Skeletal muscle cell (primary cell): ENCODE data around the gene RBMXL2.
A peak's percentile ranks its signal among the peaks of the same experiment; 100 is the strongest.

ENCODE experiments used
- DNase-seq: peaks from one replicate; pipeline ENCODE4 v3.0.0-alpha.2; 2010; ENCODE audit warnings: low read depth
- H3K4me3 ChIP-seq: 2 replicates; pipeline ENCODE4 v1.5.1; 2011; ENCODE audit warnings: low read depth, mild to moderate bottlenecking, control low read depth, low read length, moderate library complexity

RBMXL2 gene

DNA sequence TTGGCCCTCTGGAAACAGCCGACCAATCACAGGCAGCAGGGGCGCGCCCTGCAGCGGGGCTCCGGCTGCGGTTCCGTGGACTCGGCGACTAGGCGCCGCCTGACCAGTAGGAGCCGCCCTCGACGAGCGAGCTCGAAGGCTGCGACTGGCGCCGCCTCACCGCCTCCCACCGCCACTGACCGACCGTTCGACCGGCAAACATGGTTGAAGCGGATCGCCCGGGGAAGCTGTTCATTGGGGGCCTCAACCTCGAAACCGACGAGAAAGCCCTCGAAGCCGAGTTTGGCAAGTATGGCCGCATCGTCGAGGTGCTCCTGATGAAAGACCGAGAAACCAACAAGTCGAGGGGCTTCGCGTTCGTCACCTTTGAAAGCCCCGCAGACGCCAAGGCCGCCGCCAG is at the start of gene RBMXL2:
Gene RBMXL2 (plus strand): TSS at position 78 of the 400 bp plus-strand sequence. CDS start 123 bp downstream, at position 201.
- H3K4me3 ChIP-seq: no peak within 1 kb of the TSS
- DNase-seq: no peak

DNA sequence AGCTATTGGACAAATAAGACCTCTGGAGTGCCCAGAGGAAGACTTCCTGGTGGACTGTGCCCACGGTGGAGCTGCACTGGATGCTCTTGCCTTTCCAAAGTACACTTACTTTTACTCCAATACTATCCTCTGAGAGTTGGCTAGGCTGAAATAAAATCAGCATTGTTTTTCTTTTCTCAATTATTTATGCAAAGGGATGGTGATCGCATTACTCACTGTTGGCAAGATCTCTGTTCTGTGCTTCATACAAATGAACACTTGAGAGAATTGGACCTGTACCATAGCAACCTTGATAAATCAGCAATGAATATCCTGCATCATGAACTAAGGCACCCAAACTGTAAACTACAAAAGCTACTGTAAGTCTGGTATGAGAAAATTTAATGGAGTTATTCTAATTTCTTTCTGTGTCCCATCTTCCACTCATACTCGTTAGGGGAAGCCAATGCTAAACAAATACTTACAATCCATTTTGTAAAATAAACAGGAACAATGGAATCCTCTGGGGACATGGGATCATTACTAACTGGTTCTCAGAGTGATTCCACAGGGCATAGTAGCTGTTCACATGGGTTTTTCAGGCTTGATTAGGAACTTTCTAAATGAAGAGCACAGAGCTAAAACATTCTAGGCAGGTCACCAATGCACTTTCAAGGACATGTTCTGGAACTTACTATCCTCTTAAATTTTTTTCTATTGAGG is 42.2 kb upstream of the RBMXL2 start:
- peak; percentile 42 for DNase-seq
- no peak overlapping the region for H3K4me3 ChIP-seq

DNA sequence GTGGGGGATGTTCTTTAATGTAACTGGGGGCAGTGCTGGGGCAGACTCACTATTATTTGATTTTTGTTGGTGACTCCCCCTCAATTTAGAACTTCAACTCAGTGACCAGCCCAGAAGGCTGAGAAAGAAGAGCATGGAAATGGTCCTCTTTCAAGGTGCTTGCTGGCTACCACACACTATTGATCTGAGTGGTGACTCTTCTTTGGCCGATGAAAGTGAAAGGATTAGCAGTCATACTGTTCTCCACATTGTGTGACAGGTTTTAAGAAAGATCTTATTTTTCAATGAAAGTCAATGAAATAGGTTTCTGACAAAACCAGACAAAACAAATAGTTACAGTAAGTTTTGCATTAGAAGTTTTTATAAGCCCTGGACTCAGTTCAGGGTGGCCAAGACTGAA is 38.6 kb upstream of the RBMXL2 start:
- H3K4me3 ChIP-seq: no peak overlapping the region
- no peak for DNase-seq

DNA sequence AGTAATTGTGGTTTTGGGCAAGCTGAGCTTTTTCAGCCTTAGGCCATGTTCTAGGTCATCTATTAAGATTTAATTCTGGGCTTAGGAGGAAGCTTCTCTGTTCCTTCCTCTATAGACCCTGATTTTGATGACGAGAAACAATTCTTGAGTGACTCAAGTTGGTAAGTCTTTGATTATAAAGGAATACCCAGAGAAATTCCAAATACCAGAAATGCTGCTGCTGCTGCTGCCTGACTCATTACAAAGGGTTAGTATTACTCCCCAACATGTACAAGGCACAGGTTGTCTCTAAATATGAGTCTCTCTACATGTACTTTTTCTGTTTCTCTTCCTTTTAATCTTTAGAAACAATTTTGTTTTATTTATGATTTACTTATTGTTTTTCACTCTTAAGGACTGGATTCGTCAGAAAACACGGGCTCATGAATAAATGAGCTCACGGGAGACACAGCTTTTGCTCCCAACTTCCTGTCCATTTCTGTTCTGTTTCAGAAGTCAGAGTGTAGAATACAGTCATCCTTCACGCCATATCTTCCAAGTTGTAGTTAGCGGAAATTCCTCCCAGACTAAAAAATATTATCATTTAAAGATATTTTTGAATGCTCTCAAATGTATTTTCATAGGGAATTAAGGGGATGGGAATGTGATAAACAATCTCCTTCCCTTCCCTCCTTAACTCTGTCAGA is 31.8 kb upstream of the RBMXL2 start:
- no peak overlapping the region for H3K4me3 ChIP-seq
- DNase-seq: no peak

DNA sequence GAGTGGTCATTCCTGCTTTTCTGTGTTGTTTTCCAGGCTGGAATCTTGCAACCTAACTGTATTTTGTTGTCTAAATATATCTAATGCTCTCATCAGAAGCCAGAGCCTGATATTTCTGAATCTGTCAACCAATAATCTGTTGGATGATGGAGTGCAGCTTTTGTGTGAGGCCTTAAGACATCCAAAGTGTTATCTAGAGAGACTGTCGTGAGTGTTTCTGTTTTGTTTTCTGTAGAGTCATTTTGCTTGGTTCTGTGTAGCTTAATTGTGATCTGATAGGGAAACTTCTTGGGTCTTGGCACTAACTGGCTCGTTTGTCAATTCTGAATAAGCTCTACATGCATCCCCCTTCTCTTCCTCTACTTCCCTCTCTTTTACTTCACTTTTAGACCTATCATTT is 31.2 kb upstream of the RBMXL2 start:
- no peak for DNase-seq
- H3K4me3 ChIP-seq: no peak overlapping the region

DNA sequence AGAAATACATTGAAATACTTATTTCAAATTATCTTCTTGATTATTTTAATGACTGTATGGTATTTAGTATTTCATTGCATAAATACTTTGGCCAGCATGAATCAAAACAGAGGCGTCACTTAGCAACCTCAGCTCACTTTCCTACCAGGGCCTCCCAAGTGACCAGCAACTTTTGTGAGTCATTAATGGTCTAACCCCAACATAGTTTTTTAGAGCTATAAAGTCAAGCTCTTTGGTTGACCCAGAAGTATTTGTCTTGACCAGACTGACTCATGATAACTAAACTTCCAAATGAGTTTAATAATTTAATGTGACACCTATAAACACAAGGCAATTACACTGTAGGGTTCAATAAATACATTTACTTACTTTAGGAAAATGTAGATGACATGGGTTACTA is 27.9 kb upstream of the RBMXL2 start:
- DNase-seq: peak; percentile 25

DNA sequence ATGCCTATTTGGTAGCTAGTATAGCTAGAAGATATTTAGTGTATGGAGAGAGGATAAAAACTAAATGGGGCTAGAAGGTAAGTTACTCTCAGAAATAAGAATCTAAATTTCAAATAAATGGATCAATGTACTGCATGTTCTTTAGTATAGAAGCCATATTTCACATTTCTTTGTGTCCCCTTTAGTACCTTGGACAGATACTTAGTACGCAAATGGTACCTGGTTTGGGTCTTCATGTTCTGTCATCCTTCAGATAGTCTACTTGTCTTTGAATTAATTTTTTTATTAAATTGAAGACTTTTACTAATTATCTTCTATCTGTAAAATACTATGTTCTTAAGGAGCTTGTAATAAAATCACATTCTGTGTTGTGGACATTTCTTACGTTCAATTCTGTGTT is 26.3 kb upstream of the RBMXL2 start:
- no peak for DNase-seq
- H3K4me3 ChIP-seq: no peak overlapping the region

More for the DNA sequence above, 27.9 kb upstream of the RBMXL2 start:
- H3K4me3 ChIP-seq: no peak overlapping the region

DNA sequence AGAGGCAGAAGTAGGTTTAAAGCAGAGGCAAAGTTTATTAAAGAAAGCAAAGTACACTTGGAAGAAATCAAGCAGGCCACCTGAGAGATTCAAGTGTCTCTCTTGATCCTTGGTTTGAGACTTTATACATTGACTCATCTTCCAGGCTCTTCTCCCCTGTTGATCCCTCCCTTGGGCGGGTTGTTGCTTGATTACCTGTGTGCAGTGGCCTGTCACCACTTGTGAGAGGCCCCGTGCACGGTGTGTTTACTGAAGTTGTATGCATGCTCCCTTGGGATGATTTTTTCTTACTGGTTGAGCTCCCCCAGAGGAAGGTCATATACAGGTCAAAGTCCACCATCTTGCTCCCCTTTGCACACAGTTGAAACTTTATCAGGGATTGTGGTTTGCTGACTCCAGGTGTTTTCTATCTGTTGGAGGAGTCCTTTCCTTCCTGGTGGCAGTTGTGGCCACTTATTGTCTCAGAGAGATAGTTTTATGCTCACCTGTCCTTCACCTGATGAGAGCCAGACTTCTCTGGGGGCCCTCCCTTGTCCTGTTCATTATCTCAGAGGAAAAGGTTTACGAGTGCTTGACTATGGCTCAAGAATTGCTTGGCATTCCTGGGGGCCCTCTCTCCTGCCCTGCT is 16.3 kb upstream of the RBMXL2 start:
- DNase-seq: no peak
- H3K4me3 ChIP-seq: no peak overlapping the region

DNA sequence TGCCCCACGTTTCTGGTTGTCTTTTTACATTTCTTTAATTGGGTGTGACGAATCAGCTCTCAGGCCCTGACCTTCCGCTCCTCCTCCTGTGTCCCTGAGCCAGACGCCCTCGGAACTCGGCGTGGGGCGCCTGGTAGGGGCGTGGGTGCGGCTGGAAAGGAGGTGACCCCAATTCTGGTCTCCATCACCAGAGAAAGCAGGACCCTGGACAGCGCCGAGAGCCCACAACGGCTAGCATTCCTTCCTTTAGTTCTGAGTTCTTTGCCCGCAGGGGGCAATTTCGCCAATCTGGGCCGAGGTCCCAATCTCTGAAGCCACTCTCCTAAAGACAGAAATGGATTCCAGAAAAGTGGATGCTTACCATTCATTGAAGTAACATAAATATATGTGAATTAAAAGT is 11.7 kb upstream of the RBMXL2 start:
- H3K4me3 ChIP-seq: no peak overlapping the region
- DNase-seq: no peak

DNA sequence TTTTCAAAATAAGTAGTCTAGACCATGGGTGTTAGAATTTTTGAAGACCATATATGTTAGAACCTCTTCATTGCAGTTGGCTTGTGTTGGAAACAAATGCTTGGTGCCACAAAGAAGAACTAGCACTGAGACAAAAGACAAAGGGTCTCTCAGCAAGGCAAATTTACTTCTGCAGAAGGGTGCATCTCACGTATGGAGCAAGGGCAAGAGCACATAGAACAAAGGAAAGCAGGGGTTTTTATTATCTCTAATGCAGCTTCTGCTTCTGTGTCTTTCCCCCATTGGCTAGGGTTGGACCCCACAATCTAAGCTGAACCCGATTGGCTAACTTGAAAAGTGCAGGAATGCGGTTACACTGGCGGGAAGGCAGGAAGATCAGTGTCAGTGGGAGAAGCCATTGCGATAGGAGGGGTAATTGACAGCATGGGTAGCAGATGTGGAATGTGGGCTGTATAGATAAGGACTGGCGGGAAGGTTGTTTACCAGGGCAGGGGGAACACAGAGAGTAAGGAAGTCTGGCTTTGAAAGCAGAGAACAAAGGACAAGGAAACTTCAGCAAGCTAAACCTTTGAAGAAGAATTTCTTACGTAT is 9.2 kb upstream of the RBMXL2 start:
- no peak for DNase-seq
- no peak overlapping the region for H3K4me3 ChIP-seq

DNA sequence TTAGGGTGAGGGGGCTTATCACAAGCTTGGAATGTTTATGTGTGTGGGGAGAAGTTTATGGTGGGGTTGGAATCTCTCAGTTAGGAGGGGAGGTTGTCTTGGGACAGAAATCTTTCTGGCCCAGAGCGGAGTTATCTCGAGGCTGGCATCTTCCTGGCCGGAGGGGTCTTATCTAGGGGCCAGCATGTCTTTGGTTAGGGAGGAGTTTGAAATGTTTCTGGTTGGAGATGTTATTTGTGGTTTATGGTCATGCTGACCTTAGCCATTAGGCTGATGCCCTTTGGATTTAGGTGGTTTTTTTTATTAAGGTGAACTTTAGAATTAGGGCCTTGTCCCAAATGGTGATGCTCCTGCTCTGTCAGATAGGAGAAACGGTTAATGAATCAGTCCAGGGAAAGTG is 7.9 kb upstream of the RBMXL2 start:
- DNase-seq: no peak
- H3K4me3 ChIP-seq: no peak overlapping the region

DNA sequence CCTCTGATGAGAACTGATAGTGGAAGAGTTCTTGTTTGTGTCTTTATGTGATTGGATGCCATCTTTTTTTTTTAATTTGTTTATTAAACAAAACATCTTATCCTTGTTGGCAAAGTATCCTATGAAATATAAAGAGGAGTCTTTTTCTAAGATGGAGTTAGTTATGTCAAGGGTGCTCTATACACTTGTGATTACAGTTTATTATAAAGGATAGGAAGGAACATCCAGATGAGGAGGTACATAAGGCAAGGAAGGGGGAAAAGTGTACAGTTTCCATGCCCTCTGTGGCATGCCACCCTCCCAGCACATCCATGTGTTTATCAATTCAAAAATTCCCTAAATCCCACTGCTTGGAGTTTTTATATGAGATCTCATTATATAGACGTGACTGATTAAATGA is 7.4 kb upstream of the RBMXL2 start:
- DNase-seq: no peak
- no peak overlapping the region for H3K4me3 ChIP-seq

DNA sequence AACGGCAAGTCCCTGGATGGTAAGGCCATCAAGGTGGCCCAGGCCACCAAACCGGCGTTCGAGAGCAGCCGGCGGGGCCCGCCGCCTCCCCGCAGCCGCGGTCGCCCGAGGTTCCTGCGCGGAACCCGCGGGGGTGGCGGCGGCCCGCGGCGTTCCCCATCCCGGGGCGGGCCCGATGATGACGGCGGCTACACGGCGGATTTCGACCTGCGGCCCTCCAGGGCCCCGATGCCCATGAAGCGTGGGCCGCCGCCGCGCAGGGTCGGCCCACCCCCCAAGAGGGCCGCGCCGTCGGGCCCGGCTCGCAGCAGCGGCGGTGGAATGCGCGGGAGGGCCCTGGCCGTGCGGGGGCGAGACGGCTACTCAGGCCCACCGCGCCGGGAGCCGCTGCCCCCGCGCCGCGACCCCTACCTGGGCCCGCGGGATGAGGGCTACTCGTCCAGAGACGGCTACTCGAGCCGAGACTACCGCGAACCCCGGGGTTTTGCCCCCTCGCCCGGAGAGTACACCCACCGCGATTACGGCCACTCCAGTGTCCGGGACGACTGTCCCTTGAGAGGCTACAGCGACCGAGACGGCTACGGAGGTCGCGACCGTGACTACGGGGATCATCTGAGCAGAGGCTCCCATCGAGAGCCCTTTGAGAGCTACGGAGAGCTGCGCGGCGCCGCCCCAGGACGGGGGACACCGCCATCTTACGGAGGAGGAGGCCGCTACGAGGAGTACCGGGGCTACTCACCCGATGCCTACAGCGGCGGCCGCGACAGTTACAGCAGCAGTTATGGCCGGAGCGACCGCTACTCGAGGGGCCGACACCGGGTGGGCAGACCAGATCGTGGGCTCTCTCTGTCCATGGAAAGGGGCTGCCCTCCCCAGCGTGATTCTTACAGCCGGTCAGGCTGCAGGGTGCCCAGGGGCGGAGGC is 792 bp downstream of the RBMXL2 start:
- DNase-seq: no peak
- H3K4me3 ChIP-seq: no peak overlapping the region

DNA sequence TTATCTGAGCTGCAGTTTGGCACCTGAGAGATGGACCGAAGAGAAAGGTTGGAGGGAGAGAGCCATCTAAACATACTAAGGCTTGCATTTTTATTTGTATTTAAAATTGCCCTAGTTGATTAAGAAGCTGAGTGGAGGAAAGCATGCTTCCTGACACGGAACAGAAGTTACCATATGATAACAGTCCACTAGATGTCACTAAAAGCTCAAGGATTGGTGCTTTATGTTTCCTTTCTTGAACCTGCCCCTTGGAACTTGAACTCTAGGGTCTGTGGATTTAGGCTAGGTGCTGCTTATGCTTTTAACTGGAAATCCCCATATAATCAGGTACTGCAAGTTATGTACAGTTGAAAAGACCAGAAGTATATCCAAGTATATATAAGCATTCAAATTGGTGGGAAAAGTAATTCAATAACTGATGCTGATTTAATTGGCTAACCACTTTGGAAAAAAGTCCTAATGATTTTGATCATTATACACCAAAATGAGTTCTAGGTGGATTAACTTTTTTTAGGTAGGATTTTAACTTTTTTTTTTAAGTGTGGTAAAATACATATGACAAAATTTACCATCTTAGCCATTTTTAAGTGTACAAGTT is 9.5 kb downstream of the RBMXL2 start:
- peak; percentile 1 for DNase-seq
- no peak overlapping the region for H3K4me3 ChIP-seq

DNA sequence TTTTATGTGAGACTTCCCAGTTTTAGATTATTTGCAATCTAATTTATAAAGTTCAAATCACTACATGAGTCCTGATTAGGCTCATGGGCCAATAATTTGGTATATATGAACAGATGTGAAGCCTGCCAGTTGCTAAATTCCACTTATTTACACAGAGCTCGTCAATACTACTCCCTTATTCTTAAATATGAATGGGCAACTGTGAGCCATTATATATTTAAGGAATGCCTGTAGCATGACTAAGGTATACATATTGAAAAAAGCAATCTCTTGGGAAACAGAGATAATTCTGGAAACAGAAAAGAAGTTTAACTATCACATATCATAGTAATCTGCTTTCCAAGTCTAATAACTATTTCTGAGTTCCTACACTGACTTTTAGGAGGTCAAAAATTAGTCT is 27.0 kb downstream of the RBMXL2 start:
- peak; percentile 34 for DNase-seq

DNA sequence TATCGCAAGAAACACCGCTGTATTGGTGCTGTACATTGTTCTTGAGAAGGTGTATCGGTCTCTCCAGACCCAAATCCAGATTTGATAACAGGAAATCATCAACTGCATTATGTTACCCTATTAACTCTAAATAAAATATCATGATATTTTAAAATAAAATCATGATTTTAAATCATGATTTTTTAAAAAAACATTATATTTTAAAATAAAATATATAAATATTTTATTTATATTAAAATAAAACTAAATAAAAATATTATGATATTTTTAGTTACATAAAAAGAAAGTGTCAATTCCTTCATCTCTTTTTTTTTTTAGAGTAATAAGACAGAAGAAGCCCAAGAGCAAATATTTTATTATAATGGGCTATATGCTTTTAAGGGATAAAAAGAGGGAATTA is 27.6 kb downstream of the RBMXL2 start:
- DNase-seq: no peak
- H3K4me3 ChIP-seq: no peak overlapping the region

More for the DNA sequence above, 27.0 kb downstream of the RBMXL2 start:
- H3K4me3 ChIP-seq: no peak overlapping the region

DNA sequence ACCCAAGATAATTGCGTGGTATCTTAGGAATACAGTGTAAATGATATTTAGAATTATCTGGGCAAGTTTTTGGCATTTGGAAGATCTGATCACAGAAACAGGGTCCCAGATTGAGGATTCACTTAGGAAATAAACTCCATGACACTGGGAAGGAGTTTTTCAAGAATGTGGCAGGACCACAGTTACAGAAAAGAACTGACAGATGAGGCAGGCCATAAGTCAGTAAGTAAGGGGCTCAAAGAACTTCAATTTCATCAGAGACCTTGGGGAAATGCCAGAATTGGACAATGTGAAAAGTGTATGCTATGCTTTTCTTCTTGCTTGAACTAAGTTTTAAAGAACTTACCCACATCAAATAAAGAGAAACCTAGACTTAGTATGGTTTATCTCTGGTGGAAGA is 49.3 kb downstream of the RBMXL2 start:
- H3K4me3 ChIP-seq: no peak overlapping the region
- no peak for DNase-seq
